Measurements from ENCODE around the gene HMGA1. TPM values are rescaled to one million over a fixed set of nuclear protein-coding genes. Genes with fewer than 3 reads are reported as not detected.

HMGA1 gene
- total RNA-seq, 1 donor from 2014 or later: 355 TPM

- H3K4me1 Mint-ChIP-seq (ENCODE audit: unreplicated experiment): no peaks in the 10 kb centered on the region
- no peaks in the 10 kb centered on the region for H3K27me3 Mint-ChIP-seq
- TF ChIP-seq, protein P1, sequence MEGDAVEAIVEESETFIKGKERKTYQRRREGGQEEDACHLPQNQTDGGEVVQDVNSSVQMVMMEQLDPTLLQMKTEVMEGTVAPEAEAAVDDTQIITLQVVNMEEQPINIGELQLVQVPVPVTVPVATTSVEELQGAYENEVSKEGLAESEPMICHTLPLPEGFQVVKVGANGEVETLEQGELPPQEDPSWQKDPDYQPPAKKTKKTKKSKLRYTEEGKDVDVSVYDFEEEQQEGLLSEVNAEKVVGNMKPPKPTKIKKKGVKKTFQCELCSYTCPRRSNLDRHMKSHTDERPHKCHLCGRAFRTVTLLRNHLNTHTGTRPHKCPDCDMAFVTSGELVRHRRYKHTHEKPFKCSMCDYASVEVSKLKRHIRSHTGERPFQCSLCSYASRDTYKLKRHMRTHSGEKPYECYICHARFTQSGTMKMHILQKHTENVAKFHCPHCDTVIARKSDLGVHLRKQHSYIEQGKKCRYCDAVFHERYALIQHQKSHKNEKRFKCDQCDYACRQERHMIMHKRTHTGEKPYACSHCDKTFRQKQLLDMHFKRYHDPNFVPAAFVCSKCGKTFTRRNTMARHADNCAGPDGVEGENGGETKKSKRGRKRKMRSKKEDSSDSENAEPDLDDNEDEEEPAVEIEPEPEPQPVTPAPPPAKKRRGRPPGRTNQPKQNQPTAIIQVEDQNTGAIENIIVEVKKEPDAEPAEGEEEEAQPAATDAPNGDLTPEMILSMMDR (conservative IDR thresholded peaks at IDR 0.05): no peak
- no peak overlapping the region for H3K27ac Mint-ChIP-seq
- H3K9me3 Mint-ChIP-seq: no peaks in the 10 kb centered on the region
- no peak for DNase-seq (ENCODE audit: extremely low spot score, unreplicated experiment)
- no peaks in the 10 kb centered on the region for H3K36me3 Mint-ChIP-seq
- H3K4me3 Mint-ChIP-seq: no peak overlapping the region
These were observed 32.0 kb upstream of the HMGA1 start for GRCh38 chr6:34204693-34205092.

GRCh38 chr6:34205466-34205865 lies 31.2 kb upstream of the HMGA1 start:
- Mint-ChIP-seq H3K4me3 (no peak overlapping the region), H3K27ac (no peak overlapping the region), H3K9me3 (no peaks in the 10 kb centered on the region), H3K4me1 (ENCODE audit: unreplicated experiment) (no peaks in the 10 kb centered on the region), H3K36me3 (no peaks in the 10 kb centered on the region), H3K27me3 (no peaks in the 10 kb centered on the region)
- TF ChIP-seq, protein P1 (conservative IDR thresholded peaks at IDR 0.05): no peak
- DNase-seq (ENCODE audit: extremely low spot score, unreplicated experiment): no peak

DNA sequence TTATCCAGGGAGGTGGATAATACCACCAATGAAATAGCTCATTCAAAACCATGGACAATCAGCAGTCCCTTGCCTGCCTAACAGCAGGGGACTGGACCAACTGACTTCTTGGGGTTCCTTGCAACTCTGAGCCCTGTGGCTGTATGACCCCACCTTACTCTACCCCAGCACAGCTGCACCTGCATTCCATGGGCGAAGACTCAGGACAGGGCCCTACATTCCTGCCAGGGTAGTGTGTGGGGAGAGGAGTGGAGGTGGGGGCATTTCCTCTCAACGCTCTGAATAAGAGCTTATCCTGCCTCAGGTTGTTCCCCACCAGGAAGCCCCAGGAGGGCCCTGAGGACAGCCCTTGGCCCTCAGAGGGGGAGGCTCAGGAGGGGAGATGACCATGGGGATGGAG lies 30.8 kb upstream of the HMGA1 start:
- Mint-ChIP-seq H3K27me3 (no peaks in the 10 kb centered on the region), H3K27ac (no peak overlapping the region), H3K4me3 (no peak overlapping the region), H3K36me3 (no peaks in the 10 kb centered on the region), H3K4me1 (ENCODE audit: unreplicated experiment) (no peaks in the 10 kb centered on the region), H3K9me3 (no peaks in the 10 kb centered on the region)
- DNase-seq (ENCODE audit: extremely low spot score, unreplicated experiment): no peak
- TF ChIP-seq, protein P1 (conservative IDR thresholded peaks at IDR 0.05): no peak

- H3K4me3 Mint-ChIP-seq: no peak overlapping the region
- H3K9me3 Mint-ChIP-seq: no peaks in the 10 kb centered on the region
- TF ChIP-seq, protein P1 (conservative IDR thresholded peaks at IDR 0.05): no peak
- no peak overlapping the region for H3K27ac Mint-ChIP-seq
- no peaks in the 10 kb centered on the region for H3K36me3 Mint-ChIP-seq
- H3K4me1 Mint-ChIP-seq (ENCODE audit: unreplicated experiment): no peaks in the 10 kb centered on the region
- no peak for DNase-seq (ENCODE audit: extremely low spot score, unreplicated experiment)
- no peaks in the 10 kb centered on the region for H3K27me3 Mint-ChIP-seq
These were observed 29.9 kb upstream of the HMGA1 start for GRCh38 chr6:34206726-34207125.

- H3K9me3 Mint-ChIP-seq: no peaks in the 10 kb centered on the region
- H3K27ac Mint-ChIP-seq: no peak overlapping the region
- H3K4me3 Mint-ChIP-seq: no peak overlapping the region
- TF ChIP-seq, protein P1 (conservative IDR thresholded peaks at IDR 0.05): no peak
- no peaks in the 10 kb centered on the region for H3K27me3 Mint-ChIP-seq
- no peaks in the 10 kb centered on the region for H3K4me1 Mint-ChIP-seq (ENCODE audit: unreplicated experiment)
- no peak for DNase-seq (ENCODE audit: extremely low spot score, unreplicated experiment)
- no peaks in the 10 kb centered on the region for H3K36me3 Mint-ChIP-seq
These were observed 28.8 kb upstream of the HMGA1 start for GRCh38 chr6:34207695-34208443.
